HepG2 (cell line): ENCODE results near the gene RPS19. TPM values are rescaled to one million over a fixed set of nuclear protein-coding genes. Genes with fewer than 3 reads are reported as not detected.
A peak's percentile ranks its signal among the peaks of the same experiment; 100 is the strongest.

Experiments used
- ELF3 ChIP-seq: IDR thresholded peaks from 2 replicates; pipeline ENCODE4 v1.6.1; 2016; ENCODE audit warnings: missing genetic modification reagents, missing compliant biosample characterization
- FIP1L1 ChIP-seq: fragments of 200-400 bp; formaldehyde crosslinking; IDR thresholded peaks from 2 replicates; pipeline ENCODE4 v1.6.1; 2018; ENCODE audit warnings: low read depth, mild to moderate bottlenecking, low read length, moderate library complexity, borderline replicate concordance; ENCODE audit not compliant: insufficient read depth
- HOXD1 ChIP-seq: sonication (generic); formaldehyde crosslinking; IDR thresholded peaks from 2 replicates; pipeline ENCODE4 v1.5.0; 2020; ENCODE audit warnings: missing genetic modification reagents
- JUNB ChIP-seq: sonication (generic); formaldehyde crosslinking; IDR thresholded peaks from 2 replicates; pipeline ENCODE4 v1.8.0; 2022; ENCODE audit warnings: missing genetic modification reagents, mild to moderate bottlenecking, borderline replicate concordance
- MIER2 ChIP-seq: IDR thresholded peaks from 2 replicates; pipeline ENCODE4 v1.6.1; 2016; ENCODE audit warnings: missing biosample characterization, missing genetic modification reagents
- PRPF4 ChIP-seq: fragments of 200-400 bp; formaldehyde crosslinking; IDR thresholded peaks from 2 replicates; pipeline ENCODE4 v1.6.1; 2016; ENCODE audit warnings: low read length, low read depth; ENCODE audit not compliant: poor library complexity, severe bottlenecking
- STAT5B ChIP-seq: sonication (generic); formaldehyde crosslinking; IDR thresholded peaks from 2 replicates; pipeline ENCODE4 v1.4.0; 2020; ENCODE audit warnings: missing genetic modification reagents
- YEATS2 ChIP-seq: sonication (generic); formaldehyde crosslinking; IDR thresholded peaks from 2 replicates; pipeline ENCODE4 v1.4.0; 2020; ENCODE audit warnings: missing genetic modification reagents, borderline replicate concordance
- ZFP41 ChIP-seq: sonication (generic); formaldehyde crosslinking; IDR thresholded peaks from 2 replicates; pipeline ENCODE4 v1.4.0; 2020; ENCODE audit warnings: mild to moderate bottlenecking, missing genetic modification reagents, borderline replicate concordance
- ZNF138 ChIP-seq: sonication (generic); formaldehyde crosslinking; IDR thresholded peaks from 2 replicates; pipeline ENCODE4 v1.5.0; 2020; ENCODE audit warnings: mild to moderate bottlenecking, low read depth, missing genetic modification reagents
- ZNF451 ChIP-seq: sonication (generic); formaldehyde crosslinking; IDR thresholded peaks from 2 replicates; pipeline ENCODE4 v1.5.0; 2020; ENCODE audit warnings: mild to moderate bottlenecking, missing genetic modification reagents
- ZSCAN25 ChIP-seq: sonication (generic); formaldehyde crosslinking; IDR thresholded peaks from 2 replicates; pipeline ENCODE4 v1.8.0; 2022; ENCODE audit warnings: mild to moderate bottlenecking, missing genetic modification reagents
- polyA plus RNA-seq, 8 experiments: library from polyadenylated mRNA; depleted of rRNA in 3 of 8; stranded (reverse) in 7 of 8; unstranded in 1 of 8; fragments of >200 nt; fragmentation: Illumina TruSeq in 4 of 8; extraction: Trizol in 4 of 8; gene quantifications; 2 replicates each; pipeline versions ENCODE4 v1.2.1 to v1.2.3, GENCODE V29; 2011 to 2016; ENCODE audit warnings: low read depth in 4 of 8, missing spikeins in 1 of 8, mixed read lengths in 1 of 8; ENCODE audit not compliant: insufficient read depth in 1 of 8
- total RNA-seq, 5 experiments: library from RNA; depleted of rRNA; stranded (reverse); fragments of >200 nt; fragmentation: Illumina TruSeq; extraction: Trizol; gene quantifications; 2 replicates each; pipeline ENCODE4 v1.2.3, GENCODE V29; 2016; ENCODE audit warnings: low read depth in 1 of 5
- TF ChIP-seq, protein P1 (sequence below): sonication (generic); formaldehyde crosslinking; IDR thresholded peaks from 2 replicates; pipeline ENCODE4 v1.4.0; 2020; ENCODE audit warnings: mild to moderate bottlenecking, missing genetic modification reagents
- TF ChIP-seq, protein P2 (sequence below): sonication (generic); formaldehyde crosslinking; IDR thresholded peaks from 2 replicates; pipeline ENCODE4 v1.4.0; 2020; ENCODE audit warnings: missing genetic modification reagents, borderline replicate concordance
- TF ChIP-seq, protein P3 (sequence below): sonication (generic); formaldehyde crosslinking; IDR thresholded peaks from 2 replicates; pipeline ENCODE4 v1.5.1; 2020; ENCODE audit warnings: mild to moderate bottlenecking, moderate library complexity, missing genetic modification reagents
- TF ChIP-seq, protein P4 (sequence below): IDR thresholded peaks from 2 replicates; pipeline ENCODE4 v1.6.1; 2016
- TF ChIP-seq, protein P5 (sequence below): sonication (generic); formaldehyde crosslinking; IDR thresholded peaks from 2 replicates; pipeline ENCODE4 v1.4.0; 2020; ENCODE audit warnings: missing genetic modification reagents, borderline replicate concordance

RPS19 gene
- total and polyA plus RNA-seq, 2 of the 13 experiments (the other 11 are each of a cell fraction or from before 2014, with no cell fraction given): 1,983 to 4,758 TPM

DNA sequence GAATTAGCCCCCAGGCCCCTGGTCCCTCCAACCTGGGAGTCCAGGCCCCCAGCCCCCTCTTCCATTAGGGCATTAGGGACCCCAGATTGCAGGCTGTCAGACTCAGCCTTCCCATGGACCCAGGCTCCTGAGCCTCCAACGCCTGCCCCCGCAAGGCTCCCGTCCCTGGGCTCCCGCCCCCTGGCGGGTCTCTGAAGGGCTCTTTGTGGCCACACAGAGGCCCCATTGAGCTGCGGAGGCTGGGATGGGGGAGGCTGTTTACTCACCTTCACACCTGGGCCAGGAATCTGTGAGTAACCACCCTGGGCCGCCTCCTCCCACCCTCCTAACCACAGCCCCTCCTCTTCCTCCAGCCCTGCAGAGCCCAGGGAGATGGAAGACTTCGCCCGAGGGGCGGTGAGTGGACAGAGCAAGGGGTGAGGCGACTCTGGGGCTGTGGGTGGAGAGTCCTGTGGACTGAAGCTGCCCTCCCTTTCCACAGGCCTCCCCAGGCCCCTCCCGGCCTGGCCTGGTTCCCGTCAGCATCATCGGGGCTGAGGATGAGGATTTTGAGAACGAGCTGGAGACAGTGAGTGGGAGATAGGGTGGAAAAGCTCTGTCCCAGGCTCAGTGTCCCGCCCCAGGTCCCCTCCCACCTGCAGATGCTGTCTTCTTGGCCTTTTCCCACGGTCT, 27.8 kb downstream of the RPS19 start (continued):
- 0 out of 2 replicates have a peak, but pooled peaks have one; percentile 1 for TF ChIP-seq HOXD1 (CRISPR knock-in tag)
- TF ChIP-seq, protein P1, sequence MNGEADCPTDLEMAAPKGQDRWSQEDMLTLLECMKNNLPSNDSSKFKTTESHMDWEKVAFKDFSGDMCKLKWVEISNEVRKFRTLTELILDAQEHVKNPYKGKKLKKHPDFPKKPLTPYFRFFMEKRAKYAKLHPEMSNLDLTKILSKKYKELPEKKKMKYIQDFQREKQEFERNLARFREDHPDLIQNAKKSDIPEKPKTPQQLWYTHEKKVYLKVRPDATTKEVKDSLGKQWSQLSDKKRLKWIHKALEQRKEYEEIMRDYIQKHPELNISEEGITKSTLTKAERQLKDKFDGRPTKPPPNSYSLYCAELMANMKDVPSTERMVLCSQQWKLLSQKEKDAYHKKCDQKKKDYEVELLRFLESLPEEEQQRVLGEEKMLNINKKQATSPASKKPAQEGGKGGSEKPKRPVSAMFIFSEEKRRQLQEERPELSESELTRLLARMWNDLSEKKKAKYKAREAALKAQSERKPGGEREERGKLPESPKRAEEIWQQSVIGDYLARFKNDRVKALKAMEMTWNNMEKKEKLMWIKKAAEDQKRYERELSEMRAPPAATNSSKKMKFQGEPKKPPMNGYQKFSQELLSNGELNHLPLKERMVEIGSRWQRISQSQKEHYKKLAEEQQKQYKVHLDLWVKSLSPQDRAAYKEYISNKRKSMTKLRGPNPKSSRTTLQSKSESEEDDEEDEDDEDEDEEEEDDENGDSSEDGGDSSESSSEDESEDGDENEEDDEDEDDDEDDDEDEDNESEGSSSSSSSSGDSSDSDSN (CRISPR knock-in tag): peak; percentile 70
- TF ChIP-seq ZNF451: 0 out of 2 replicates have a peak, but pooled peaks have one; percentile 50
- TF ChIP-seq, protein P2, sequence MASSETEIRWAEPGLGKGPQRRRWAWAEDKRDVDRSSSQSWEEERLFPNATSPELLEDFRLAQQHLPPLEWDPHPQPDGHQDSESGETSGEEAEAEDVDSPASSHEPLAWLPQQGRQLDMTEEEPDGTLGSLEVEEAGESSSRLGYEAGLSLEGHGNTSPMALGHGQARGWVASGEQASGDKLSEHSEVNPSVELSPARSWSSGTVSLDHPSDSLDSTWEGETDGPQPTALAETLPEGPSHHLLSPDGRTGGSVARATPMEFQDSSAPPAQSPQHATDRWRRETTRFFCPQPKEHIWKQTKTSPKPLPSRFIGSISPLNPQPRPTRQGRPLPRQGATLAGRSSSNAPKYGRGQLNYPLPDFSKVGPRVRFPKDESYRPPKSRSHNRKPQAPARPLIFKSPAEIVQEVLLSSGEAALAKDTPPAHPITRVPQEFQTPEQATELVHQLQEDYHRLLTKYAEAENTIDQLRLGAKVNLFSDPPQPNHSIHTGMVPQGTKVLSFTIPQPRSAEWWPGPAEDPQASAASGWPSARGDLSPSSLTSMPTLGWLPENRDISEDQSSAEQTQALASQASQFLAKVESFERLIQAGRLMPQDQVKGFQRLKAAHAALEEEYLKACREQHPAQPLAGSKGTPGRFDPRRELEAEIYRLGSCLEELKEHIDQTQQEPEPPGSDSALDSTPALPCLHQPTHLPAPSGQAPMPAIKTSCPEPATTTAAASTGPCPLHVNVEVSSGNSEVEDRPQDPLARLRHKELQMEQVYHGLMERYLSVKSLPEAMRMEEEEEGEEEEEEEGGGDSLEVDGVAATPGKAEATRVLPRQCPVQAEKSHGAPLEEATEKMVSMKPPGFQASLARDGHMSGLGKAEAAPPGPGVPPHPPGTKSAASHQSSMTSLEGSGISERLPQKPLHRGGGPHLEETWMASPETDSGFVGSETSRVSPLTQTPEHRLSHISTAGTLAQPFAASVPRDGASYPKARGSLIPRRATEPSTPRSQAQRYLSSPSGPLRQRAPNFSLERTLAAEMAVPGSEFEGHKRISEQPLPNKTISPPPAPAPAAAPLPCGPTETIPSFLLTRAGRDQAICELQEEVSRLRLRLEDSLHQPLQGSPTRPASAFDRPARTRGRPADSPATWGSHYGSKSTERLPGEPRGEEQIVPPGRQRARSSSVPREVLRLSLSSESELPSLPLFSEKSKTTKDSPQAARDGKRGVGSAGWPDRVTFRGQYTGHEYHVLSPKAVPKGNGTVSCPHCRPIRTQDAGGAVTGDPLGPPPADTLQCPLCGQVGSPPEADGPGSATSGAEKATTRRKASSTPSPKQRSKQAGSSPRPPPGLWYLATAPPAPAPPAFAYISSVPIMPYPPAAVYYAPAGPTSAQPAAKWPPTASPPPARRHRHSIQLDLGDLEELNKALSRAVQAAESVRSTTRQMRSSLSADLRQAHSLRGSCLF (CRISPR knock-in tag): no peak
- TF ChIP-seq YEATS2 (CRISPR knock-in tag): peak; percentile 51; the same call in 1 of the 2 replicates
- TF ChIP-seq, protein P3, sequence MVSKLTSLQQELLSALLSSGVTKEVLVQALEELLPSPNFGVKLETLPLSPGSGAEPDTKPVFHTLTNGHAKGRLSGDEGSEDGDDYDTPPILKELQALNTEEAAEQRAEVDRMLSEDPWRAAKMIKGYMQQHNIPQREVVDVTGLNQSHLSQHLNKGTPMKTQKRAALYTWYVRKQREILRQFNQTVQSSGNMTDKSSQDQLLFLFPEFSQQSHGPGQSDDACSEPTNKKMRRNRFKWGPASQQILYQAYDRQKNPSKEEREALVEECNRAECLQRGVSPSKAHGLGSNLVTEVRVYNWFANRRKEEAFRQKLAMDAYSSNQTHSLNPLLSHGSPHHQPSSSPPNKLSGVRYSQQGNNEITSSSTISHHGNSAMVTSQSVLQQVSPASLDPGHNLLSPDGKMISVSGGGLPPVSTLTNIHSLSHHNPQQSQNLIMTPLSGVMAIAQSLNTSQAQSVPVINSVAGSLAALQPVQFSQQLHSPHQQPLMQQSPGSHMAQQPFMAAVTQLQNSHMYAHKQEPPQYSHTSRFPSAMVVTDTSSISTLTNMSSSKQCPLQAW: peak; percentile 91
- no peak for TF ChIP-seq ZFP41 (CRISPR knock-in tag)
- TF ChIP-seq STAT5B: no peak
- peak; percentile 18 for TF ChIP-seq PRPF4
- no peak for TF ChIP-seq ZNF138 (CRISPR knock-in tag)
- TF ChIP-seq, protein P4, sequence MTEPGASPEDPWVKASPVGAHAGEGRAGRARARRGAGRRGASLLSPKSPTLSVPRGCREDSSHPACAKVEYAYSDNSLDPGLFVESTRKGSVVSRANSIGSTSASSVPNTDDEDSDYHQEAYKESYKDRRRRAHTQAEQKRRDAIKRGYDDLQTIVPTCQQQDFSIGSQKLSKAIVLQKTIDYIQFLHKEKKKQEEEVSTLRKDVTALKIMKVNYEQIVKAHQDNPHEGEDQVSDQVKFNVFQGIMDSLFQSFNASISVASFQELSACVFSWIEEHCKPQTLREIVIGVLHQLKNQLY (CRISPR knock-in tag): 0 out of 2 replicates have a peak, but pooled peaks have one; percentile 36
- peak; percentile 83; the same call in 1 of the 2 replicates for TF ChIP-seq FIP1L1
- peak; percentile 94 for TF ChIP-seq ZSCAN25
- TF ChIP-seq MIER2 (CRISPR knock-in tag): 0 out of 2 replicates have a peak, but pooled peaks have one; percentile 44
- TF ChIP-seq, protein P5, sequence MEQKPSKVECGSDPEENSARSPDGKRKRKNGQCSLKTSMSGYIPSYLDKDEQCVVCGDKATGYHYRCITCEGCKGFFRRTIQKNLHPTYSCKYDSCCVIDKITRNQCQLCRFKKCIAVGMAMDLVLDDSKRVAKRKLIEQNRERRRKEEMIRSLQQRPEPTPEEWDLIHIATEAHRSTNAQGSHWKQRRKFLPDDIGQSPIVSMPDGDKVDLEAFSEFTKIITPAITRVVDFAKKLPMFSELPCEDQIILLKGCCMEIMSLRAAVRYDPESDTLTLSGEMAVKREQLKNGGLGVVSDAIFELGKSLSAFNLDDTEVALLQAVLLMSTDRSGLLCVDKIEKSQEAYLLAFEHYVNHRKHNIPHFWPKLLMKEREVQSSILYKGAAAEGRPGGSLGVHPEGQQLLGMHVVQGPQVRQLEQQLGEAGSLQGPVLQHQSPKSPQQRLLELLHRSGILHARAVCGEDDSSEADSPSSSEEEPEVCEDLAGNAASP: peak; percentile 69
- TF ChIP-seq JUNB (CRISPR knock-in tag): peak; percentile 73; the same call in 1 of the 2 replicates
- TF ChIP-seq ELF3: peak; percentile 55; the same call in 1 of the 2 replicates
